Endothelial cell (in vitro differentiated cells): ENCODE data around the gene PTPRCAP. TPM values are rescaled to one million over a fixed set of nuclear protein-coding genes. Genes with fewer than 3 reads are reported as not detected.

ENCODE experiments used
- DNase-seq: peaks from one replicate; pipeline ENCODE4 v3.0.0; 2021; ENCODE audit warnings: low spot score
- H3K27ac Mint-ChIP-seq: one replicate; pipeline ENCODE4 v1.8.0; 2021; ENCODE audit warnings: mixed read lengths, inconsistent platforms; ENCODE audit not compliant: unreplicated experiment
- H3K27me3 Mint-ChIP-seq: one replicate; pipeline ENCODE4 v1.8.0; 2021; ENCODE audit warnings: mild to moderate bottlenecking, moderate library complexity, mixed read lengths, inconsistent platforms; ENCODE audit not compliant: unreplicated experiment
- H3K36me3 Mint-ChIP-seq: one replicate; pipeline ENCODE4 v1.8.0; 2021; ENCODE audit warnings: mild to moderate bottlenecking, low read depth, mixed read lengths, inconsistent platforms; ENCODE audit not compliant: unreplicated experiment
- H3K4me1 Mint-ChIP-seq: one replicate; pipeline ENCODE4 v1.8.0; 2021; ENCODE audit warnings: mild to moderate bottlenecking, mixed read lengths, inconsistent platforms; ENCODE audit not compliant: unreplicated experiment
- H3K4me3 Mint-ChIP-seq: one replicate; pipeline ENCODE4 v1.8.0; 2021; ENCODE audit warnings: mild to moderate bottlenecking, mixed read lengths, inconsistent platforms; ENCODE audit not compliant: unreplicated experiment
- H3K9me3 Mint-ChIP-seq: one replicate; pipeline ENCODE4 v1.8.0; 2021; ENCODE audit warnings: mixed read lengths, inconsistent platforms; ENCODE audit not compliant: unreplicated experiment
- total RNA-seq: library from RNA; stranded (reverse); fragmentation: NEBNext Ultra II Directional; extraction: Animal tissue kit (Norgen Biotek cat#: 25700); gene quantifications from one replicate; pipeline ENCODE4 v1.2.1, GENCODE V29; 2021; ENCODE audit not compliant: unreplicated experiment
- TF ChIP-seq, protein P1 (sequence below): fragments of 200-600 bp; sonication (generic); IDR thresholded peaks from one replicate; pipeline ENCODE4 v1.5.0; 2021; ENCODE audit warnings: antibody characterized with exemption; ENCODE audit not compliant: unreplicated experiment

Gene PTPRCAP
- total RNA-seq, 1 donor from 2014 or later: 12.9 TPM

DNA sequence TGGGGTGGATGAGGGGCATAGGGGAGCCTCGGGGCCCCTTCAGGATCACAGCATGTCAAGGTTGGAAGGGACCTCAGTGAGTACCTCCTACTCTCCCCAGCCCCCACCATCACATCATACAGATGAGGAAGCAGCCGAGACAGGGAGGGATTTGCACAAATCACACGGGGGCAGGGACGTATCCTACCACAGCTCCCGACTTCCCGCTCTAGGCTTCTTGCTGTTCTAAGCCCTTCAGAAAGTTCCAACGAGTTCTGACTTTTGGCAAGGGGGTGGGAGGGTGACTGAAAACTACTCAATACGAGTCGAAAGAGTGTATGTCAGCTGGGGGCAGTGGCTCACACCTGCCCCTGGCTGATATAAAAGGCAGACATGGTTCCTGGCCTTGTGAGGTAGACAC lies 50.4 kb downstream of the PTPRCAP start:
- H3K4me3 Mint-ChIP-seq: no peak overlapping the region
- peaks cover 13% of the 10 kb centered on the region for H3K4me1 Mint-ChIP-seq
- H3K27me3 Mint-ChIP-seq: peaks cover 14% of the 10 kb centered on the region
- H3K36me3 Mint-ChIP-seq: no peaks in the 10 kb centered on the region
- no peaks in the 10 kb centered on the region for H3K9me3 Mint-ChIP-seq
- TF ChIP-seq, protein P1, sequence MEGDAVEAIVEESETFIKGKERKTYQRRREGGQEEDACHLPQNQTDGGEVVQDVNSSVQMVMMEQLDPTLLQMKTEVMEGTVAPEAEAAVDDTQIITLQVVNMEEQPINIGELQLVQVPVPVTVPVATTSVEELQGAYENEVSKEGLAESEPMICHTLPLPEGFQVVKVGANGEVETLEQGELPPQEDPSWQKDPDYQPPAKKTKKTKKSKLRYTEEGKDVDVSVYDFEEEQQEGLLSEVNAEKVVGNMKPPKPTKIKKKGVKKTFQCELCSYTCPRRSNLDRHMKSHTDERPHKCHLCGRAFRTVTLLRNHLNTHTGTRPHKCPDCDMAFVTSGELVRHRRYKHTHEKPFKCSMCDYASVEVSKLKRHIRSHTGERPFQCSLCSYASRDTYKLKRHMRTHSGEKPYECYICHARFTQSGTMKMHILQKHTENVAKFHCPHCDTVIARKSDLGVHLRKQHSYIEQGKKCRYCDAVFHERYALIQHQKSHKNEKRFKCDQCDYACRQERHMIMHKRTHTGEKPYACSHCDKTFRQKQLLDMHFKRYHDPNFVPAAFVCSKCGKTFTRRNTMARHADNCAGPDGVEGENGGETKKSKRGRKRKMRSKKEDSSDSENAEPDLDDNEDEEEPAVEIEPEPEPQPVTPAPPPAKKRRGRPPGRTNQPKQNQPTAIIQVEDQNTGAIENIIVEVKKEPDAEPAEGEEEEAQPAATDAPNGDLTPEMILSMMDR: no peak
- DNase-seq: no peak
- no peak overlapping the region for H3K27ac Mint-ChIP-seq

Other genes starting within 250 kb of the PTPRCAP start
- gene GRK2, start 171.2 kb downstream of the PTPRCAP start, total RNA-seq: 92.7 TPM
- gene ANKRD13D, start 148.4 kb downstream of the PTPRCAP start, total RNA-seq: 65.1 TPM
- 7.3 TPM for gene SSH3, start 134.2 kb downstream of the PTPRCAP start, total RNA-seq
- 92.1 TPM for gene POLD4, start 84.1 kb downstream of the PTPRCAP start, total RNA-seq
- 12.6 TPM for gene CLCF1, start 64.1 kb downstream of the PTPRCAP start, total RNA-seq
- gene RAD9A, start 45.7 kb downstream of the PTPRCAP start, total RNA-seq: 18.4 TPM
- 249 TPM for gene PPP1CA, start 35.8 kb downstream of the PTPRCAP start, total RNA-seq
- 13.2 TPM for gene TBC1D10C, start 33.6 kb downstream of the PTPRCAP start, total RNA-seq
- not detected for gene CARNS1, start 22.0 kb downstream of the PTPRCAP start, total RNA-seq
- 44.2 TPM for gene RPS6KB2, start 9.2 kb downstream of the PTPRCAP start, total RNA-seq
- 252 TPM for gene CORO1B, start 5.8 kb upstream of the PTPRCAP start, total RNA-seq
- not detected for gene GPR152, start 15.0 kb upstream of the PTPRCAP start, total RNA-seq
- not detected for gene CABP4, start 17.7 kb upstream of the PTPRCAP start, total RNA-seq
- gene TMEM134, start 31.6 kb upstream of the PTPRCAP start, total RNA-seq: 47.4 TPM
- 32.9 TPM for gene AIP, start 45.3 kb upstream of the PTPRCAP start, total RNA-seq
- 11.5 TPM for gene PITPNM1, start 67.7 kb upstream of the PTPRCAP start, total RNA-seq
- gene CDK2AP2, start 70.5 kb upstream of the PTPRCAP start, total RNA-seq: 27.8 TPM
- gene CABP2, start 85.8 kb upstream of the PTPRCAP start, total RNA-seq: not detected
- gene GSTP1, start 146.1 kb upstream of the PTPRCAP start, total RNA-seq: 696 TPM
- 191 TPM for gene NDUFV1, start 169.3 kb upstream of the PTPRCAP start, total RNA-seq
- 6.8 TPM for gene NUDT8, start 192.3 kb upstream of the PTPRCAP start, total RNA-seq
- not detected for gene TBX10, start 202.1 kb upstream of the PTPRCAP start, total RNA-seq
- gene ACY3, start 213.0 kb upstream of the PTPRCAP start, total RNA-seq: not detected
- 0.72 TPM for gene ALDH3B2, start 236.9 kb upstream of the PTPRCAP start, total RNA-seq